GM19099 (cell line): ENCODE measurements around the gene RPL27.
A peak's percentile ranks its signal among the peaks of the same experiment; 100 is the strongest.

Experiments used
- POLR2A ChIP-seq: IDR thresholded peaks from 3 replicates; pipeline ENCODE4 v1.6.1; 2011; ENCODE audit warnings: low read depth; ENCODE audit not compliant: insufficient read length; ENCODE audit errors: extremely low read depth

RPL27 gene

DNA sequence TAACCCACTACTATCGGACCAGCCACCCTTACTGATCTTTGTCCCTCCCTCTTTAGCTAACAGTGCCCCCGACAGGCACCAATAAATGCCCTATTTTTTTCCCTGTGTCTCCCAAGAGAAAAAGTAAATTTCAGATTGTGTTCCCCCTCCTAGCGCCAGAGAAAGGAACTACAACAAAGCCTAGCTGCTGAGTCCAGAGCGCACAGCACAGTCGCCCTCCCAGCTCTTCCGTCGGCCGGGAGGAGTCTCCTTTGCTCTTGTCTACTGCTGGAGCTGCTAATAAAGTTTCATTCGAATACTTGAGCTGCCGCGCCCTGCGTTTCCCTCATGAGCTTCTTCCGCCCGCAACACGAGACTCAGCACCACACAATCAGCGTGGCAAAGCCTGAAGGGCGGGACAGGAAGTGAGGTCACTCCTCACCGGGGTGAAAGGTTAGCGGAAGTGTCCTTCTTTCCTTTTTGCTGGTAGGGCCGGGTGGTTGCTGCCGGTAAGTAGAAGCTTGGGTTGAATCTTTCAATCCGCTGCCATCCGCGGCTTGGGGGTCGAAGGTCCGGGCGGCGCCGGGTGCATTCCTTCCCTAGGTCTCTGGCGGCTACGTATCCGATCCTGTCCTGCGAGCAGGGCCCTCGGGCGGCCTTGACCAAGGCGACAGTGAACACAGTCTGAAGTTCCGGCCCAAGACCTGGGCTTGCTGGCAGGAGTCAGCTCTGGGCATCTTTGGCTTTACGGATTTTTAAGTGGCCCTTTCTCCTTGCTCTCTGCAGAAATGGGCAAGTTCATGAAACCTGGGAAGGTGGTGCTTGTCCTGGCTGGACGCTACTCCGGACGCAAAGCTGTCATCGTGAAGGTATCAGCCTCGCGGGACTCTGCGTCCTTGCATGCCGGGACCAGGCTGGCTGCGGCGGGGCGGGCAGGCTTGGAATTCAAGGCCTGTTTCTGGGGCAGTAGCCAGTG, at the start of gene RPL27:
RPL27 (plus strand) TSS at position 436 of the 955 bp plus-strand sequence; CDS start at position 768, 332 bp downstream.
- peak; percentile 96 for TF ChIP-seq POLR2A

GRCh38 chr17:42950044-42950783, 48.0 kb upstream of the RPL27 start:
- no peak for TF ChIP-seq POLR2A

GRCh38 chr17:42953669-42954068, 44.5 kb upstream of the RPL27 start:
- TF ChIP-seq POLR2A: no peak

DNA sequence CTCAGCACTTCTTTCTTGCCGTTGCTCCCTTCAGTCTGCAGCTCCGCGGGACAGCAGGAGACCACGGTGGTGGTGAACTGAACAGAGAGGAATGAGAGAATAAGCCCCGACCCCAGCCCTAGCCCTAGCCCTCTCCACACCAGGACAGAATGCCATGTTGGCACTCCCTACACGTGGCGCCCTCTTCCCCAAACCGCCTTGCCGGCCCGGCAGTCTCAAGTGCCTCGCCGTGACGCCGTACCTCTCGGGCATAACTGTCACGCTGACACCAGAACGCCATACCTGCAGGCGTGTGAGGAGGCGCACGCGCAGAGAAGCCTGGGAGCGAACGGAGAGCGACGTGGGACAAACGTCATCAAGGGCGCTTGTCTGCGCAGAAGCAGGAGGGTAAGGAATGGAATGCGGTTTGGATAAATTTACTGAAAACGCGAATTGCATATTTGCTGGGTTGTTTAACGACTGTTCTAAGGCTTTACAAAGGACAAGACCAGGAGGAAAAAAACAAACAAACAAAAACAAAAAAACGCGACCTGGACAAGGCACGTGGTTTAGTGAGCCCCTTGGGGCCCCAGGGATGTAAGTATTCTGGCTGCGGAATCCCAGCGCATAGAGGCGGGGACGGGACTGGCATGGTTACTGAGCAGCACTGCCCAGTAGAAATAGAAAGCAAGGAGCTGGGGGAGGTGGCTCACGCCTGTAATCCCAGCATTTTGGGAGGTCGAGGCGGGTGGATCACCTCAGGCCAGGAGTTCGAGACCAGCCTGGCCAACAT, 33.9 kb upstream of the RPL27 start, which contains the start of gene AARSD1:
AARSD1 (minus strand) TSS at position 294 of the 772 bp plus-strand sequence; CDS start at position 280, 14 bp downstream.
- peak; percentile 92 for TF ChIP-seq POLR2A

GRCh38 chr17:42967925-42968324, 30.3 kb upstream of the RPL27 start:
- TF ChIP-seq POLR2A: no peak

GRCh38 chr17:42969001-42969581, 29.1 kb upstream of the RPL27 start:
- TF ChIP-seq POLR2A: no peak

- TF ChIP-seq POLR2A: no peak
Observed at GRCh38 chr17:42971589-42971988, 26.6 kb upstream of the RPL27 start.

- TF ChIP-seq POLR2A: no peak
Observed at GRCh38 chr17:42975265-42975664, 23.0 kb upstream of the RPL27 start.

DNA sequence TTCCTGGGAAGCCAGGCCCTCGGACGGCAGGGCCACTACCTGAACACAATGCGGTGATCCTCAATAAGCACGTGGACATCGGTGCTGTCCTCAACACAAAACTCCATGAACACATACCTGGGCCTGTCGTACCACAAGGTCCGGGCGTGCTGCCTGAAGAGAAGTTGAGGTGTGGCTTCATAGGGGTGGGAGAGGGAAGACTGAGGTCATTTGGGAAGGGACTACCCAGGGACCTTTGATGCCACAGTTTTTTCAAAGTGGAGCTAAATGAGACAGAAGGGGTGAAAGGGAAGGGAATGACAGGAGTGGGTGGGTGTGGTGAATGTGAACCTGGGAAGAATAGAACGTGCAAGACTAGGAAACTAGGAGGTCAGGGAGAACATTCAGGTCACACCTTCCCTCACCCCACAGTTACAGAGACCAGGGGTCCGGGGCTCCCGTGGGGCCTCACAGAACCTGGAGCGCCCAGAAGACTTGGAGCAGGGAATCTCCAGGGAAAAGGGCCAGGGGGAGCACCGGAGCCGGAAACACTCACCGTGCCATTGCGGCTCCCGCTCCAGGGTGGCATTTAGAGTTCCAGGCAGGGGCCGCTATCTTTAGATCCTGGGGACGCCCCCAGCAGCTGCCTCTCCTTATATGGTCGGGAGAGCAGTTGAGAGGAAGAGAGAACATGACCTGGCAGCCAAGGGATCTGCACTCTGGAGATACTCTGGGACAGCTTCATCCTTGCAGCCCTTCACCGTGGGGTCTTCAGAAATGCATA, 18.5 kb upstream of the RPL27 start, which contains the start of gene PTGES3L:
PTGES3L (minus strand) TSS at position 570 of the 763 bp plus-strand sequence; CDS start at position 543, 27 bp downstream.
- TF ChIP-seq POLR2A: no peak

DNA sequence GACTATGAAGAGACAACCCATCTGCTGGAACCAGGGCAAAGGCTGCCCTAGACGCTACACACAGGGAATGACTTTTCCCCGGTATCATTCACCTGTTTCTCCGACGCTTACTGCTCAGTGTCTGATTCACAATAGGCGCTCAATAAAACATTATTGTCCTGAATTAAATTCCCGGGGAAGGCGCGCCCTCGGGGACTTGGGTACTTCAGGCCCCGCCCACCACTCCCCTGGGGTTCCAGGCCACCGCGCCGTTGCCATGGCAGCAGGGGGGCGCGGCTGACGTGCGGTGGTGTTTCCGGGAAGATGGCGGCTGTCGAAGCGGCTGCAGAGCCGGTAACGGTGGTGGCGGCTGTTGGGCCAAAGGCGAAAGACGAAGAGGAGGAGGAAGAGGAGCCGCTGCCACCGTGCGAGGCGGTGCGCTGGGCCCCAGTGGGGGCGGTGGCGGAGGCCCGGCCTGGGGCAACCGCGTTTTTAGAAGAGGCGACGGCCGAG, 17.9 kb upstream of the RPL27 start, which contains the start of gene RUNDC1:
RUNDC1 (plus strand) TSS at position 292 of the 492 bp plus-strand sequence; CDS start at position 304, 12 bp downstream.
- TF ChIP-seq POLR2A: peak; percentile 76

DNA sequence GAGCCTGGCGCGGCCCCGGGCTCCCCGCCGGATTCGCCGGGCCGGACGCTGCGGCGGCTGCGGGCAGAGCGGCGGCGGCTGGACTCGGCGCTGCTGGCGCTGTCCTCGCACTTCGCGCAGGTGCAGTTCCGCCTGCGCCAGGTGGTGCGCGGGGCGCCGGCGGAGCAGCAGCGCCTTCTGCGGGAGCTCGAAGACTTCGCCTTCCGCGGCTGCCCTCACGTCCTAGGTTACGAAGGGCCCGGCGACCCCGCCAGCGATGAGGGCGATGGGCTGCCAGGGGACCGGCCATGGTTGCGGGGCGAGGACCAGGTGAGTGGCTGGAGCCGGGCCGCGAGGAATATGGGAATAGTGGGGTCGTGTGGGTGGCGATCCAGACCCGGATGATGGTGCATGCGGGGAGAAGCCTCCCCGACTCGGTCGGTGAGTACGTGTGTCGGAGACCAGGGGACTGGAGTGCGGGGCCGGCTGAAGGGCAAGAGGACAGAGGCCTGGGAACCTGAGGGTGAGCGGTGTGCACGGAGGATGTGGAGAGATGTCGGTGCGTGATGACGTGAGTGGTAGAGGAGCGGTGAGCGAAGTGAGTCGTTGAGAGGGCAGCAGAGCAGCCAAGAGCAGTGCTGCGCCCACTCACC, 17.3 kb upstream of the RPL27 start:
- TF ChIP-seq POLR2A: peak; percentile 35

GRCh38 chr17:42982266-42982665, 16.0 kb upstream of the RPL27 start:
- no peak for TF ChIP-seq POLR2A

DNA sequence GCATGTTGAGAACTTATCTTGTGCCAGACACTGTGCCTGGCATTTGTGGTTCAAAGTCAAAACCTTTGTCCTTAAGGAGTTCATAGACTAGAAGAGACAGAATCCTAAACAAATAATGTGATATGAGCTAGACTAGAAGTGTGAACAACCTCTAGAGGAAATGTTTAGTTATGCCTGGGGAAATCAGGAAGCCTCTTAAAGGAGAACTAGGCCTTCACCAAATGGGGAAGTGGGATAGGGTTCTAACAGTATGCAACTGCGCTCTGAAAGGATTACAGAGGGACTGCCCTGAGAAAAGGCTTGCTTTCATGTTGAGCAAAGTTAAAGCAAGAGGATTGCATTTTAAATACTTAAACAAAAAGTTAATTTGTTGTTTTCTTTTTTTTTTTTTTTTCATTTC, 13.0 kb upstream of the RPL27 start:
- no peak for TF ChIP-seq POLR2A
